Transverse colon (tissue), 4 donors: ENCODE measurements around the gene DMD. TPM values are rescaled to one million over a fixed set of nuclear protein-coding genes. Genes with fewer than 3 reads are reported as not detected.

Experiments
- DNase-seq: peaks from one replicate; pipeline ENCODE4 v3.0.0-alpha.2; 2019
- H3K27ac ChIP-seq, 4 donors: fragments of 200-600 bp; sonication (generic); 2 replicates each; pipeline ENCODE4 v1.5.1; 2016 to 2018; ENCODE audit warnings: inconsistent platforms in 4 of 4
- H3K27me3 ChIP-seq: fragments of 200-600 bp; sonication (generic); 2 replicates; pipeline ENCODE4 v1.5.1; 2017; ENCODE audit warnings: inconsistent platforms
- H3K36me3 ChIP-seq, 4 donors: fragments of 200-600 bp; sonication (generic); 2 replicates each; pipeline ENCODE4 v1.5.1; 2017 to 2019; ENCODE audit warnings: inconsistent platforms in 4 of 4
- H3K4me1 ChIP-seq, 4 donors: fragments of 200-600 bp; sonication (generic); 2 replicates each; pipeline ENCODE4 v1.5.1; 2017 to 2020; ENCODE audit warnings: inconsistent platforms in 4 of 4
- H3K4me3 ChIP-seq, 4 donors: fragments of 200-600 bp; sonication (generic); 1 replicate in 1 of 4; 2 replicates in 3 of 4; pipeline versions ENCODE4 v1.5.1 to v1.6.1; 2017 to 2019; ENCODE audit warnings: inconsistent platforms in 4 of 4
- H3K9me3 ChIP-seq, 2 donors: fragments of 200-600 bp; sonication (generic); 2 replicates each; pipeline ENCODE4 v1.5.1; 2017 to 2019; ENCODE audit warnings: inconsistent platforms in 2 of 2
- EP300 ChIP-seq: sonication (generic); formaldehyde crosslinking; IDR thresholded peaks from one replicate; pipeline ENCODE4 v1.6.1; 2017; ENCODE audit warnings: antibody characterized with exemption, low read depth
- POLR2A ChIP-seq: fragments of 450-650 bp; IDR thresholded peaks from one replicate; pipeline ENCODE4 v1.6.1; 2016; ENCODE audit warnings: antibody characterized with exemption, mild to moderate bottlenecking, moderate library complexity
- POLR2AphosphoS5 ChIP-seq, 3 donors: sonication (generic); formaldehyde crosslinking; IDR thresholded peaks; one replicate each; pipeline ENCODE4 v1.6.1; 2016; ENCODE audit warnings: antibody characterized with exemption in 3 of 3
- WGBS, 2 donors: methylation state at CpG; one replicate each; pipeline ENCODE4 v1.1.5; 2018; ENCODE audit warnings: low coverage in 1 of 2; 5-methylcytosine and 5-hydroxymethylcytosine counted together
- in situ Hi-C, 4 donors: fragments of 200-750 bp; cut with MboI; loops; one replicate each; pipeline versions ENCODE4 v1.15.0 to v1.15.1; 2017; ENCODE audit warnings: low sequenced_read_pairs in 3 of 4, low pct_ligation_motif_present in 1 of 4, low pct_unique_long_range_greater_than_20kb in 1 of 4
- intact Hi-C: fragments of 100-400 bp; cut with DNase I; formaldehyde crosslinking; loops from one replicate; pipeline ENCODE4 v1.15.1; 2023; ENCODE audit warnings: low total_unique reads
- total RNA-seq, 4 donors: library from RNA; depleted of rRNA; stranded (reverse); fragments of >200 nt; gene quantifications; one replicate each; pipeline ENCODE4 v1.1.0, GENCODE V29; 2016
- TF ChIP-seq, protein P1 (sequence below), 5 experiments: fragments of 200-600 bp in 3 of 5; fragments of 450-650 bp in 2 of 5; sonication (generic) in 3 of 5; IDR thresholded peaks; 1 replicate in 2 of 5; 2 replicates in 3 of 5; pipeline ENCODE4 v1.5.1; 2016 to 2017; ENCODE audit warnings: antibody characterized with exemption in 5 of 5, inconsistent platforms in 3 of 5, mild to moderate bottlenecking in 2 of 5, moderate library complexity in 1 of 5

DMD gene
- total RNA-seq, 4 donors from 2014 or later: 20.9 to 44.6 (median 32.5) TPM

DNA sequence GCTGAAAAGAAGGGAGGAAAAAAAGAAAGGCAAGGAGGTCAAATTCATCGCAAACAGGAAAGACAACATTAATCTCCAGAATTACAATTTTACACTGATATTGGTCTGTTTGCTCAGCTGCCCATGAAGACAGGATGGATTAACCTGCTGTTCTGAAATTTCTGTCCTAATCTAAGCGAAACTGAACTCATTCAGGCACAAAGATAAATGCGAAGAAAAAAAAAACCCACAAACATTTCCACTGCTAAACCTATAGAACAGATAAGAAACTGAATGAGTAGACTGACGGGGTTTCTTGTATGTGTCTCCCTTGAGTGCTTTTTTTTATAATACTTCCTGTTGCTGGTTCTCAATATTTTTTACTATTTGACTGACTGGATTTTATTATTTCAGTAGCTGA is 1887.7 kb downstream of the DMD start:
- in situ Hi-C loops (no loop called here), intact Hi-C loops (no loop called here)

GRCh38 chrX:31320740-31321139 is 1890.6 kb downstream of the DMD start:
- intact Hi-C loops: no loop called here
- Histone ChIP-seq H3K4me1 (no peaks in the 10 kb centered on the region), H3K27ac (no peak overlapping the region), H3K4me3 (no peak overlapping the region), H3K9me3 (no peaks in the 10 kb centered on the region), H3K36me3 (no peaks in the 10 kb centered on the region), H3K27me3 (no peaks in the 10 kb centered on the region)
- DNase-seq: no peak
- 82 to 85% methylated on average over 1 of the region's 1 CpG for WGBS, 2 donors
- in situ Hi-C loops: no loop called here
- TF ChIP-seq EP300 (no peak), POLR2A (no peak), POLR2AphosphoS5 (IDR thresholded peaks at IDR 0.05) (no peak)
- TF ChIP-seq, protein P1, sequence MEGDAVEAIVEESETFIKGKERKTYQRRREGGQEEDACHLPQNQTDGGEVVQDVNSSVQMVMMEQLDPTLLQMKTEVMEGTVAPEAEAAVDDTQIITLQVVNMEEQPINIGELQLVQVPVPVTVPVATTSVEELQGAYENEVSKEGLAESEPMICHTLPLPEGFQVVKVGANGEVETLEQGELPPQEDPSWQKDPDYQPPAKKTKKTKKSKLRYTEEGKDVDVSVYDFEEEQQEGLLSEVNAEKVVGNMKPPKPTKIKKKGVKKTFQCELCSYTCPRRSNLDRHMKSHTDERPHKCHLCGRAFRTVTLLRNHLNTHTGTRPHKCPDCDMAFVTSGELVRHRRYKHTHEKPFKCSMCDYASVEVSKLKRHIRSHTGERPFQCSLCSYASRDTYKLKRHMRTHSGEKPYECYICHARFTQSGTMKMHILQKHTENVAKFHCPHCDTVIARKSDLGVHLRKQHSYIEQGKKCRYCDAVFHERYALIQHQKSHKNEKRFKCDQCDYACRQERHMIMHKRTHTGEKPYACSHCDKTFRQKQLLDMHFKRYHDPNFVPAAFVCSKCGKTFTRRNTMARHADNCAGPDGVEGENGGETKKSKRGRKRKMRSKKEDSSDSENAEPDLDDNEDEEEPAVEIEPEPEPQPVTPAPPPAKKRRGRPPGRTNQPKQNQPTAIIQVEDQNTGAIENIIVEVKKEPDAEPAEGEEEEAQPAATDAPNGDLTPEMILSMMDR (IDR thresholded peaks at IDR 0.05): no peak

More for the DNA sequence above, 1887.7 kb downstream of the DMD start:
- H3K27ac ChIP-seq: no peak overlapping the region
- no peak overlapping the region for H3K4me3 ChIP-seq
- TF ChIP-seq POLR2AphosphoS5 (IDR thresholded peaks at IDR 0.05) (no peak), EP300 (no peak), POLR2A (no peak)
- 49 to 53% methylated on average over 3 to 4 of the region's 4 CpGs for WGBS, 2 donors
- H3K9me3 ChIP-seq: no peaks in the 10 kb centered on the region
- no peaks in the 10 kb centered on the region for H3K4me1 ChIP-seq
- H3K36me3 ChIP-seq: no peaks in the 10 kb centered on the region
- no peak for DNase-seq
- no peaks in the 10 kb centered on the region for H3K27me3 ChIP-seq

DNA sequence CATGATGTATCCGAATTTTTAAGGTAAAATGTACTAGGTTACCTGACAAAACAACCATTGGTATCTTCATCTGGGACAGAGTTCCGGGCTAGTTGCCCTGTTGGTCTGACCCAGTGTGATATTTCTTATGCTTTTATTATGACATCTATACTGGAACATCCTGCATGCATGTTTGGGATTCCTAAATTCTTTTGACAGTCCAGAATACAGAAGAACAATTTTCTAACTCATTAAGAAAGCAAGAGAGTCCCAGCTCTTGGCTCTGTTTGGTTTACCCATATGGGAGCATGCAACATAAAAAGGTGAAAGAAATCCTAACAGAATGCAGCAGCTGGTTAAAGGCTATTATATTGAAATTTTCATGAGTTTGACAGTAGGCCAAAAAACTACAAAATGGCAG is 1891.8 kb downstream of the DMD start:
- WGBS, 2 donors: 65 to 83% methylated on average over 1 to 2 of the region's 2 CpGs
- H3K4me1 ChIP-seq: no peaks in the 10 kb centered on the region
- in situ Hi-C loops (no loop called here), intact Hi-C loops (no loop called here)
- no peak overlapping the region for H3K27ac ChIP-seq
- no peak overlapping the region for H3K4me3 ChIP-seq
- no peaks in the 10 kb centered on the region for H3K27me3 ChIP-seq
- no peak for DNase-seq
- no peaks in the 10 kb centered on the region for H3K36me3 ChIP-seq
- TF ChIP-seq EP300: no peak
- TF ChIP-seq, protein P1 (IDR thresholded peaks at IDR 0.05): no peak
- no peak for TF ChIP-seq POLR2AphosphoS5 (IDR thresholded peaks at IDR 0.05)
- TF ChIP-seq POLR2A: no peak
- no peaks in the 10 kb centered on the region for H3K9me3 ChIP-seq

DNA sequence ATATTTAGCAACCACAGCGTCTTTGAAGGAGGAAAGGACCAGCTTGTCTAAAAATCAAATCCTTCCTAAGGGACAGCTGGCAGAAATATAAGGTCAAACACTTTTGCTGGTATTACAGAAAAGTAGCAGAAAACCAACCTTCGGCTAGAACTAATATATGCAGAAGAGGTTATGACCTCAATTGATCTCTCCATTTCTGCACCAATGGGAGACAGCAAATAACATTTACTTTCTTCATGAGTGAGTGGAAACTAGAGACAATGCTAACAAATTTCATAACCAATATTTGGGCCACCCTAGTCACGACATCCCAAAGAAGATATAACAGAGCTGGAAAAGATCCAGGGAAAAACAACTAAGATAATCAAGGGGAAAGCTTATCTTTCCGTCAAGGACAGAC is 1892.5 kb downstream of the DMD start:
- in situ Hi-C loops: no loop called here
- WGBS, 2 donors: 72 to 83% methylated on average over 2 to 4 of the region's 4 CpGs
- Histone ChIP-seq H3K27ac (no peak overlapping the region), H3K4me1 (no peaks in the 10 kb centered on the region), H3K9me3 (no peaks in the 10 kb centered on the region), H3K36me3 (no peaks in the 10 kb centered on the region), H3K4me3 (no peak overlapping the region), H3K27me3 (no peaks in the 10 kb centered on the region)
- intact Hi-C loops: no loop called here
- TF ChIP-seq, protein P1 (IDR thresholded peaks at IDR 0.05): no peak
- no peak for TF ChIP-seq EP300
- TF ChIP-seq POLR2A: no peak
- TF ChIP-seq POLR2AphosphoS5 (IDR thresholded peaks at IDR 0.05): no peak
- no peak for DNase-seq

DNA sequence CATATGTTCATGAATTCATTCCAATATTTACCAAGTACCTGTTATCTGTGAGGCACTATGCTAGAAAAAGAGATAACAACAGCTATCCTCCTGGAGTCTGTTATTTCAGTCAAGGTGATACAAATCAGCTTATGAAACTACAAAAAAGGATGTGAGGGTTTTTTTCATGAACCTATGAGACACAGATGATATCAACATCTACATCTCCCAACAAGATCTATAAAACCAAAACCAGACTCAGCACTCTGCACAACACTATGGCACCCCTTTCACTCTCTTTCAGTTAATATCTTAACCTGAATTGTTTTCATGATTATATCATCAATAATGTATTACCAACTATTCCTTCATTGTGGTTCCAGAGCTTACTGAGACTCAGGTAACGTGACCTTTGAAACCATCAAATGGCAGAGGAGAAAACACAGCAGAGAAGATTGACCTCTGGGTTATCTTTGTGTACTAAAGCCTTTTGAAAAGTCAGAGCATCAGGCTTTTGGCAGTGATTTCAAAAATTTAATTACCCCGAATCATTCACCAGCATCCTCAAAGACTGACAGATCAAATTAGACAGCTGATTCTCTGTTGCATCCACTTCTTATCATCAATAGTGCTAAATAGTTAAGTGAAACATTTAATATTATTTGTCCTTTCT is 1894.9 kb downstream of the DMD start:
- H3K27ac ChIP-seq: no peak overlapping the region
- H3K4me3 ChIP-seq: no peak overlapping the region
- 40 to 45% methylated on average over 2 of the region's 2 CpGs for WGBS, 2 donors
- intact Hi-C loops (no loop called here), in situ Hi-C loops (no loop called here)
- H3K9me3 ChIP-seq: no peaks in the 10 kb centered on the region
- H3K4me1 ChIP-seq: no peaks in the 10 kb centered on the region
- TF ChIP-seq, protein P1 (IDR thresholded peaks at IDR 0.05): no peak
- TF ChIP-seq POLR2A: no peak
- TF ChIP-seq POLR2AphosphoS5 (IDR thresholded peaks at IDR 0.05): no peak
- no peak for TF ChIP-seq EP300
- no peak for DNase-seq
- no peaks in the 10 kb centered on the region for H3K36me3 ChIP-seq
- H3K27me3 ChIP-seq: no peaks in the 10 kb centered on the region
